Measurements from ENCODE around the gene FXYD1. TPM values are rescaled to one million over a fixed set of nuclear protein-coding genes. Genes with fewer than 3 reads are reported as not detected.
"Not testable (repeated sequence)": the region's sequence is repeated elsewhere in the genome, so short reads cannot be mapped to it uniquely, and the experiment has no call there.

The FXYD1 gene
- total and polyA plus RNA-seq, 2 experiments from 2014 or later = 1.5 to 26.8 TPM

DNA sequence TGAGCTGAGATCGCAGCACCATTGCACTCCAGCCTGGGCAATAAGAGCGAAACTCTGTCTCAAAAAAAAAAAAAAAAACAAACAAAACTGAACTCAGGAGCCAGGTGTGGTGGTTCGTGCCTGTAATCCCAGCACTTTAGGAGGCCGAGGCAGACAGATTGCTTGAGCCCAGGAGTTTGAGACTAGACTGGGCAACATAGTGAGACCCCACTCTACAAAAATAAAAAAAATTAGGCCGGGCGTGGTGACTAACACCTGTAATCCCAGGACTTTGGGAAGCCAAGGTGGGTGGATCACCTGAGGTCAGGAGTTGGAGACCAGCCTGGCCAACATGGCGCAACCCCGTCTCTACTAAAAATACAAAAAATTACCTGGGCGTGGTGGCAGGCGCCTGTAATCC, 36.7 kb upstream of the FXYD1 start:
- H4K20me1 ChIP-seq (replicated peaks; ENCODE audit: insufficient read depth); H3K4me2 ChIP-seq; H3K4me3 ChIP-seq; H3K27ac Mint-ChIP-seq; H3K27ac ChIP-seq (ENCODE audit: low read depth); H3K9me2 ChIP-seq (ENCODE audit: insufficient read depth); H2AFZ ChIP-seq; H3K4me1 ChIP-seq (ENCODE audit: insufficient read depth); H3K36me3 Mint-ChIP-seq (ENCODE audit: low read depth); H3K9me3 Mint-ChIP-seq; H3K4me3 Mint-ChIP-seq; H3K79me2 ChIP-seq (replicated peaks; ENCODE audit: insufficient read depth); H3F3A ChIP-seq (replicated peaks; ENCODE audit: low read depth); H3K4me1 Mint-ChIP-seq; H3K27me3 ChIP-seq (ENCODE audit: insufficient read depth); ATAC-seq; H3K36me3 ChIP-seq (ENCODE audit: insufficient read depth); DNase-seq (ENCODE audit: low spot score): not testable (repeated sequence)
- H3K27me3 Mint-ChIP-seq (ENCODE audit: insufficient read depth, low read depth, poor library complexity) = peaks cover 12% of the 10 kb centered on the region

DNA sequence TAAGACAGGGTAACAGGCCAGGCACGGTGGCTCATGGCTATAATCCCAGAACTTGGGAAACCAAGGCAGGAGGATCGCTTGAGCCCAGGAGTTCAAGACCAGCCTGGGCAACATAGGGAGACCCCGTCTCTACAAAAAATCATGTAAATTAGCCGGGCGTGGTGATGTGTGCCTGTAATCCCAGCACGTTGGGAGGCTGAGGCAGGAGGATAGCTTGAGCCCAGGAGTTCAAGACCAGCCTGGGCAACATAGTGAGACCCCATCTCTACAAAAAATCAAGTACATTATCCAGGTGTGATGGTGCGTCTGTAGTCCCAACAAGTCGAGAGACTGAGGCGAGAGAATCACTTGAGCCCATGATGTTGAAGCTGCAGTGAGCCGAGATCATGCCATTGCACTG, 35.0 kb upstream of the FXYD1 start:
- H3K4me2 ChIP-seq; H3K9me2 ChIP-seq (ENCODE audit: insufficient read depth); H3K79me2 ChIP-seq (replicated peaks; ENCODE audit: insufficient read depth); H3K4me1 Mint-ChIP-seq; H3K4me1 ChIP-seq (ENCODE audit: insufficient read depth); H2AFZ ChIP-seq; H3K27ac ChIP-seq (ENCODE audit: low read depth); H3F3A ChIP-seq (replicated peaks; ENCODE audit: low read depth); H3K27ac Mint-ChIP-seq; DNase-seq (ENCODE audit: low spot score); ATAC-seq; H3K4me3 Mint-ChIP-seq; H3K27me3 ChIP-seq (ENCODE audit: insufficient read depth); H3K4me3 ChIP-seq; H3K36me3 ChIP-seq (ENCODE audit: insufficient read depth); H4K20me1 ChIP-seq (replicated peaks; ENCODE audit: insufficient read depth); H3K9me3 Mint-ChIP-seq: not testable (repeated sequence)
- H3K36me3 Mint-ChIP-seq (ENCODE audit: low read depth) = peaks cover 11% of the 10 kb centered on the region; the same call in 1 of the 3 replicates
- H3K27me3 Mint-ChIP-seq (ENCODE audit: insufficient read depth, low read depth, poor library complexity) = peaks cover 16% of the 10 kb centered on the region

DNA sequence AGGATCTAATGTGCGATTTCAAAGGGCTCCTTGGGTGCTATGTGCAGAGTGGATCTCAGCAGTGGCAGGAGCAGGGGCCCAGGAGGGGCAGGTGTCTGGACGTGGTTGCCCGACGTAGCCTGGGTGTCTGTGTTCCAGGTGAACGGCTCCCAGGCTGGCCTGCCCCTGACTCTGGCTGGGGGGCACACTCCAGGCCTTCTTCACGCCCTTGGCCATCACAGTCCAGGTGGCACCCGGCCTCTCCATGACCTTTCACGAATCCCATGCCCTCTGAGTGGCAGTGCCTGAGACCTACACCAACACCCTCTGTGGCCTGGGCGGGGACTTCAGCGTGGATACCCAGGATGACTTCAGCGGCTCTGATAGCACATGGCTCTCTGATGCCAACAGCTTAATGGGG, 34.3 kb upstream of the FXYD1 start:
- ATAC-seq = no peak
- peaks cover 11% of the 10 kb centered on the region; the same call in 1 of the 3 replicates for H3K36me3 Mint-ChIP-seq (ENCODE audit: low read depth)
- Histone ChIP-seq H3F3A (replicated peaks; ENCODE audit: low read depth) (no peaks in the 10 kb centered on the region), H3K4me2 (no peak overlapping the region), H3K79me2 (replicated peaks; ENCODE audit: insufficient read depth) (no peaks in the 10 kb centered on the region), H3K4me3 (no peak overlapping the region), H3K27me3 (ENCODE audit: insufficient read depth) (no peaks in the 10 kb centered on the region), H3K27ac (ENCODE audit: low read depth) (no peak overlapping the region), H3K4me1 (ENCODE audit: insufficient read depth) (no peaks in the 10 kb centered on the region), H2AFZ (no peak overlapping the region), H3K36me3 (ENCODE audit: insufficient read depth) (no peaks in the 10 kb centered on the region), H4K20me1 (replicated peaks; ENCODE audit: insufficient read depth) (no peaks in the 10 kb centered on the region), H3K9me2 (ENCODE audit: insufficient read depth) (no peaks in the 10 kb centered on the region)
- H3K9me3 Mint-ChIP-seq = no peaks in the 10 kb centered on the region; the same call in 1 of the 3 replicates
- no peak overlapping the region for H3K27ac Mint-ChIP-seq
- TF ChIP-seq EZH2phosphoT487 (IDR thresholded peaks at IDR 0.05; ENCODE audit: unreplicated experiment) = no peak
- no peak for TF ChIP-seq POLR2AphosphoS5 (IDR thresholded peaks at IDR 0.05; ENCODE audit: low read depth)
- no peak for TF ChIP-seq CREB1 (CRISPR knock-in tag; IDR thresholded peaks at IDR 0.05; ENCODE audit: low read depth)
- no peak for TF ChIP-seq STAT1 (IDR thresholded peaks at IDR 0.05; ENCODE audit: unreplicated experiment)
- no peak overlapping the region for H3K4me3 Mint-ChIP-seq
- peaks cover 3% of the 10 kb centered on the region; the same call in 1 of the 3 replicates for H3K4me1 Mint-ChIP-seq
- DNase-seq (ENCODE audit: low spot score) = no peak
- H3K27me3 Mint-ChIP-seq (ENCODE audit: insufficient read depth, low read depth, poor library complexity) = peaks cover 17% of the 10 kb centered on the region

DNA sequence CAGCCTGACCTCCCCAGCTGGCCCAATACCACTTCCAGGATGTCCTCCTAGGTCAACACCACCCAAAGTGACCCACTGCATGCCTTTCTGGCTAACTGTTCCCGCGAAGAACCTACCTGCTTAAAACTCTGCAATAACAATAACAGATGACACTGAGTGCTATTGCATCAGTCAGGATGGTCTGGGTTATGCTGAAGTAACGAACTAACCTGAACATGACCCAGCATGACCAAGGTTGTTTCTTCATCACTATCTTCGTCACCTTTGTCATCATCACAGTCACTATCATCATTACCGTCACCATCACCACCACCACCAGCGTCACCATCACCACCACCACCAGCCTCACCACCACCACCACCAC, 33.6 kb upstream of the FXYD1 start:
- H4K20me1 ChIP-seq (replicated peaks; ENCODE audit: insufficient read depth) = no peaks in the 10 kb centered on the region
- peaks cover 8% of the 10 kb centered on the region for H3K4me1 Mint-ChIP-seq
- no peak overlapping the region for H3K4me2 ChIP-seq
- no peaks in the 10 kb centered on the region for H3K79me2 ChIP-seq (replicated peaks; ENCODE audit: insufficient read depth)
- ATAC-seq = no peak
- no peaks in the 10 kb centered on the region for H3K36me3 ChIP-seq (ENCODE audit: insufficient read depth)
- no peak overlapping the region for H2AFZ ChIP-seq
- H3K4me3 ChIP-seq = no peak overlapping the region
- no peak overlapping the region for H3K4me3 Mint-ChIP-seq
- H3K27ac ChIP-seq (ENCODE audit: low read depth) = no peak overlapping the region
- no peak for DNase-seq (ENCODE audit: low spot score)
- H3F3A ChIP-seq (replicated peaks; ENCODE audit: low read depth) = no peaks in the 10 kb centered on the region
- no peaks in the 10 kb centered on the region for H3K4me1 ChIP-seq (ENCODE audit: insufficient read depth)
- no peaks in the 10 kb centered on the region for H3K27me3 ChIP-seq (ENCODE audit: insufficient read depth)
- H3K36me3 Mint-ChIP-seq (ENCODE audit: low read depth) = peaks cover 11% of the 10 kb centered on the region; the same call in 1 of the 3 replicates
- H3K9me2 ChIP-seq (ENCODE audit: insufficient read depth) = no peaks in the 10 kb centered on the region
- no peaks in the 10 kb centered on the region; the same call in 1 of the 3 replicates for H3K9me3 Mint-ChIP-seq
- H3K27me3 Mint-ChIP-seq (ENCODE audit: insufficient read depth, low read depth, poor library complexity) = peaks cover 19% of the 10 kb centered on the region
- no peak overlapping the region for H3K27ac Mint-ChIP-seq
- no peak for TF ChIP-seq JUNB (IDR thresholded peaks at IDR 0.05; ENCODE audit: unreplicated experiment)
- TF ChIP-seq ZNF331 (CRISPR knock-in tag; IDR thresholded peaks at IDR 0.05; ENCODE audit: low read depth) = no peak
- no peak for TF ChIP-seq ZNF114 (CRISPR knock-in tag; IDR thresholded peaks at IDR 0.05)
- no peak for TF ChIP-seq STAT1 (IDR thresholded peaks at IDR 0.05; ENCODE audit: unreplicated experiment)
- TF ChIP-seq, protein P1, sequence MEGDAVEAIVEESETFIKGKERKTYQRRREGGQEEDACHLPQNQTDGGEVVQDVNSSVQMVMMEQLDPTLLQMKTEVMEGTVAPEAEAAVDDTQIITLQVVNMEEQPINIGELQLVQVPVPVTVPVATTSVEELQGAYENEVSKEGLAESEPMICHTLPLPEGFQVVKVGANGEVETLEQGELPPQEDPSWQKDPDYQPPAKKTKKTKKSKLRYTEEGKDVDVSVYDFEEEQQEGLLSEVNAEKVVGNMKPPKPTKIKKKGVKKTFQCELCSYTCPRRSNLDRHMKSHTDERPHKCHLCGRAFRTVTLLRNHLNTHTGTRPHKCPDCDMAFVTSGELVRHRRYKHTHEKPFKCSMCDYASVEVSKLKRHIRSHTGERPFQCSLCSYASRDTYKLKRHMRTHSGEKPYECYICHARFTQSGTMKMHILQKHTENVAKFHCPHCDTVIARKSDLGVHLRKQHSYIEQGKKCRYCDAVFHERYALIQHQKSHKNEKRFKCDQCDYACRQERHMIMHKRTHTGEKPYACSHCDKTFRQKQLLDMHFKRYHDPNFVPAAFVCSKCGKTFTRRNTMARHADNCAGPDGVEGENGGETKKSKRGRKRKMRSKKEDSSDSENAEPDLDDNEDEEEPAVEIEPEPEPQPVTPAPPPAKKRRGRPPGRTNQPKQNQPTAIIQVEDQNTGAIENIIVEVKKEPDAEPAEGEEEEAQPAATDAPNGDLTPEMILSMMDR (conservative IDR thresholded peaks at IDR 0.05; ENCODE audit: low read depth in 2 of 2) = no peak
- no peak for TF ChIP-seq POLR2AphosphoS5 (IDR thresholded peaks at IDR 0.05; ENCODE audit: low read depth)
- TF ChIP-seq, protein P2, sequence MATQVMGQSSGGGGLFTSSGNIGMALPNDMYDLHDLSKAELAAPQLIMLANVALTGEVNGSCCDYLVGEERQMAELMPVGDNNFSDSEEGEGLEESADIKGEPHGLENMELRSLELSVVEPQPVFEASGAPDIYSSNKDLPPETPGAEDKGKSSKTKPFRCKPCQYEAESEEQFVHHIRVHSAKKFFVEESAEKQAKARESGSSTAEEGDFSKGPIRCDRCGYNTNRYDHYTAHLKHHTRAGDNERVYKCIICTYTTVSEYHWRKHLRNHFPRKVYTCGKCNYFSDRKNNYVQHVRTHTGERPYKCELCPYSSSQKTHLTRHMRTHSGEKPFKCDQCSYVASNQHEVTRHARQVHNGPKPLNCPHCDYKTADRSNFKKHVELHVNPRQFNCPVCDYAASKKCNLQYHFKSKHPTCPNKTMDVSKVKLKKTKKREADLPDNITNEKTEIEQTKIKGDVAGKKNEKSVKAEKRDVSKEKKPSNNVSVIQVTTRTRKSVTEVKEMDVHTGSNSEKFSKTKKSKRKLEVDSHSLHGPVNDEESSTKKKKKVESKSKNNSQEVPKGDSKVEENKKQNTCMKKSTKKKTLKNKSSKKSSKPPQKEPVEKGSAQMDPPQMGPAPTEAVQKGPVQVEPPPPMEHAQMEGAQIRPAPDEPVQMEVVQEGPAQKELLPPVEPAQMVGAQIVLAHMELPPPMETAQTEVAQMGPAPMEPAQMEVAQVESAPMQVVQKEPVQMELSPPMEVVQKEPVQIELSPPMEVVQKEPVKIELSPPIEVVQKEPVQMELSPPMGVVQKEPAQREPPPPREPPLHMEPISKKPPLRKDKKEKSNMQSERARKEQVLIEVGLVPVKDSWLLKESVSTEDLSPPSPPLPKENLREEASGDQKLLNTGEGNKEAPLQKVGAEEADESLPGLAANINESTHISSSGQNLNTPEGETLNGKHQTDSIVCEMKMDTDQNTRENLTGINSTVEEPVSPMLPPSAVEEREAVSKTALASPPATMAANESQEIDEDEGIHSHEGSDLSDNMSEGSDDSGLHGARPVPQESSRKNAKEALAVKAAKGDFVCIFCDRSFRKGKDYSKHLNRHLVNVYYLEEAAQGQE (IDR thresholded peaks at IDR 0.05; ENCODE audit: unreplicated experiment) = no peak
